Left ventricle myocardium inferior (tissue), 1 donor: Measurements from ENCODE around the gene TRIM31. TPM values are rescaled to one million over a fixed set of nuclear protein-coding genes. Genes with fewer than 3 reads are reported as not detected.

Source experiments
- DNase-seq: peaks from one replicate; pipeline ENCODE4 v3.0.0-alpha.2; 2020
- H3K27ac ChIP-seq: fragments of 200-600 bp; replicated peaks from 2 replicates; pipeline ENCODE4 v1.8.0; 2021
- H3K27me3 ChIP-seq: fragments of 200-600 bp; 2 replicates; pipeline ENCODE4 v1.8.0; 2021; ENCODE audit warnings: low read depth
- H3K36me3 ChIP-seq: fragments of 200-600 bp; 2 replicates; pipeline ENCODE4 v1.8.0; 2021
- H3K4me1 ChIP-seq: fragments of 200-600 bp; 2 replicates; pipeline ENCODE4 v1.8.0; 2021
- H3K4me3 ChIP-seq: fragments of 200-600 bp; 2 replicates; pipeline ENCODE4 v1.8.0; 2021; ENCODE audit warnings: mild to moderate bottlenecking, moderate library complexity
- H3K9me3 ChIP-seq: fragments of 200-600 bp; replicated peaks from 2 replicates; pipeline ENCODE4 v1.8.0; 2021
- CTCF ChIP-seq: fragments of 200-600 bp; IDR thresholded peaks from 2 replicates; pipeline ENCODE4 v1.8.0; 2021; ENCODE audit warnings: antibody characterized with exemption, mild to moderate bottlenecking, borderline replicate concordance
- intact Hi-C: fragments of 100-400 bp; cut with micrococcal nuclease; formaldehyde crosslinking; loops from one replicate; pipeline ENCODE4 v1.11.0; 2022
- total RNA-seq: library from RNA; stranded (reverse); fragmentation: NEBNext Ultra II Directional; extraction: Animal tissue kit (Norgen Biotek cat#: 25700); gene quantifications from one replicate; pipeline ENCODE4 v1.2.1, GENCODE V29; 2021
- donor health status: DM: no; HTN: yes; CAD: no; lungs with severe emphysema.

Gene TRIM31
- total RNA-seq, 1 donor from 2014 or later: not detected

- Histone ChIP-seq H3K36me3 (no peaks in the 10 kb centered on the region), H3K27me3 (peaks cover 56% of the 10 kb centered on the region), H3K9me3 (no peaks in the 10 kb centered on the region), H3K4me3 (no peak overlapping the region), H3K4me1 (peaks cover 18% of the 10 kb centered on the region), H3K27ac (no peak overlapping the region)
- DNase-seq: no peak
- no peak for TF ChIP-seq CTCF
- intact Hi-C loops: no loop called here
Measured at GRCh38 chr6:30151580-30151979, 38.7 kb upstream of the TRIM31 start.

- Histone ChIP-seq H3K4me3 (no peak overlapping the region), H3K27me3 (peaks cover 61% of the 10 kb centered on the region), H3K4me1 (peaks cover 11% of the 10 kb centered on the region), H3K9me3 (no peaks in the 10 kb centered on the region), H3K36me3 (no peaks in the 10 kb centered on the region), H3K27ac (no peak overlapping the region)
- no peak for TF ChIP-seq CTCF
- intact Hi-C loops: no loop called here
- DNase-seq: no peak
Measured at GRCh38 chr6:30150671-30151395, 37.9 kb upstream of the TRIM31 start.

GRCh38 chr6:30149858-30150550 lies 37.1 kb upstream of the TRIM31 start:
- H3K4me1 ChIP-seq: peaks cover 5% of the 10 kb centered on the region
- no peak overlapping the region for H3K27ac ChIP-seq
- H3K4me3 ChIP-seq: no peak overlapping the region
- peaks cover 61% of the 10 kb centered on the region for H3K27me3 ChIP-seq
- DNase-seq: no peak
- intact Hi-C loops: no loop called here
- H3K9me3 ChIP-seq: no peaks in the 10 kb centered on the region
- H3K36me3 ChIP-seq: no peaks in the 10 kb centered on the region
- TF ChIP-seq CTCF: no peak

GRCh38 chr6:30149234-30149633 lies 36.3 kb upstream of the TRIM31 start:
- Histone ChIP-seq H3K4me3 (no peak overlapping the region), H3K4me1 (no peaks in the 10 kb centered on the region), H3K27ac (no peak overlapping the region), H3K9me3 (no peaks in the 10 kb centered on the region), H3K36me3 (no peaks in the 10 kb centered on the region), H3K27me3 (peaks cover 61% of the 10 kb centered on the region)
- no peak for DNase-seq
- no peak for TF ChIP-seq CTCF
- intact Hi-C loops: no loop called here

GRCh38 chr6:30147096-30147495 lies 34.2 kb upstream of the TRIM31 start:
- no peak for TF ChIP-seq CTCF

More at GRCh38 chr6:30147096-30147495, 34.2 kb upstream of the TRIM31 start:
- H3K27me3 ChIP-seq: peaks cover 74% of the 10 kb centered on the region
- DNase-seq: no peak
- H3K27ac ChIP-seq: no peak overlapping the region
- intact Hi-C loops: no loop called here
- no peaks in the 10 kb centered on the region for H3K9me3 ChIP-seq
- no peak overlapping the region for H3K4me3 ChIP-seq
- no peaks in the 10 kb centered on the region for H3K4me1 ChIP-seq
- H3K36me3 ChIP-seq: no peaks in the 10 kb centered on the region
